Cardiac septum (tissue), 1 donor: Measurements from ENCODE around the gene PPP1R7. TPM values are rescaled to one million over a fixed set of nuclear protein-coding genes. Genes with fewer than 3 reads are reported as not detected.
A peak's percentile ranks its signal among the peaks of the same experiment; 100 is the strongest.

Experiments used
- DNase-seq: peaks from one replicate; pipeline ENCODE4 v3.0.0-alpha.2; 2020; ENCODE audit warnings: low spot score
- intact Hi-C: fragments of 100-400 bp; cut with DNase I; formaldehyde crosslinking; loops from one replicate; pipeline ENCODE4 v1.14.0; 2022
- total RNA-seq: library from RNA; stranded (reverse); fragmentation: NEBNext Ultra II Directional; extraction: Animal tissue kit (Norgen Biotek cat#: 25700); gene quantifications from one replicate; pipeline ENCODE4 v1.2.1, GENCODE V29; 2021
- donor health status: DM: no; HTN: no; CAD: no.

The PPP1R7 gene
- total RNA-seq, 1 donor from 2014 or later: 77.7 TPM

DNA sequence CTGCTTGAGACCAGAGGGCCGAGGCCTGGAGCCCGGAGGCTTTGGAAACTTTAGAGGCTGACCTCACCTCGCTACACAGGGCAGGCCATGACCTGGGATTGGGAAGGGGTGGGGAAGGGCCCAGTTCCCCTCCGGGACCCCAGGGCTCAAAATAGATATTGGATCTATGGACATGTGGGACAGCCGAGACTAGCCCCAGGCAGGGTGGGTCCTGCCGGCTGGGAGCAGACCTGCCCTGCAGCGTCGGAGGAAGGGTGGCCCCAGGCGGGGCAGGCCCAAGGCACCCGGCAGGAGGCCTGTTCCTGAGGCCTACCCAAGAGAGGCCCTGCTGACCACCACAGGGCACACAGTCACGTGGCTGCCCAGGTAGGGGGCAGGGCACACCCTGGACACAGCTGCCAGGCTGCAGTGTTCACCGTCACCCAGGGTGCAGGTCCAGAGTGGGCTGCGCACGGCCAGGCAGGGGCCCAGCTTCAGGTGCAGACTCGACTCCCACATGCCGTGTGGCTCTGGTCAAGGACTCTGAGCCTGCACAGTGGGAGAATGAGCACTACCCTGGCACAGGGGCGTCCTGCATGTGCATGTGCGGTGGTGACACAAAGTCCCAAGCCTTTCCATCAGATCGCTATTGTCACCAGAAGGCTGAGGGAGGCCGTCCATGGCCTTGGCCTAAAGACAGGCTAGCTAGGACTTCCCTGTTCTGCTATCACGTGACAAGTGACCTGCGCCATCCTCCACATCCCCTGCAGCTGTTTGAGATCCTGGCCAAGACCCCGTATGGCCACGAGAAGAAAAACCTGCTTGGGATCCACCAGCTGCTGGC, 51.4 kb downstream of the PPP1R7 start:
- intact Hi-C loops: no loop called here
- no peak for DNase-seq

DNA sequence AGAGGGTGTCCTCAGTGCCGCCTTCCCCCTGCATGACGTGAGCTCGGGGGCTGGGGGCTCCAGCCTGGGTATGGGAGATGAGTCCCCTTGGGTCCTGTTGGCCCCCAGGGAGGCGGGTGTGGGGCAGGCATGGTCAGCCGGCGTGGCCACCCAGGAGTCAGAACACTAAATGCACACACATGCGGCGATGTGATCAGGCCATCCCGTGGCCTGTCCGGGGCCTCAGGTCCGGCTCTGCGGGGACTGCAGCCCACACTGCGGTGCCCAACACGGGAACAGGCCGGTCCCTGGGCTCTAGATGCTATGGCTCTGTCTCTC, 52.0 kb downstream of the PPP1R7 start:
- DNase-seq: no peak
- intact Hi-C loops: no loop called here

DNA sequence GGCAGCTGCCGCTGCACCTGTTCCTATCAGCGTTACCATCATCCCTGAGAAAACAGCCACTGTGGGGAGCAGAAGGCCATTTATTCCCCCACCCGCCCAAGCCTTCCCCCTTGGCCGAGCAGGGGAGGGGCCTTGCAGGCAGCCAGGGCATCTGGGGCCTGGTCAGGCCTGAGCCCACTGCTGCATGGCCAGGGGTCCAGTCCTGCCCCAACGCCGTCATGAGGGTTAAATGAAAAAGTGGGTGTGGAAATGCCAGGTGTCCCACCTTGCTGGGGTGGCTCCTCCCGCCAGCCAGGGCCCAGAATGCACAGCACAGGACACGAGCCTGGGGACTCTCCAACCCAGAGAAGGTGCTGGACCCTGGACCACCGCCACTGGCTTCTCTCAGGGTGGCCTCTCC, 52.4 kb downstream of the PPP1R7 start:
- no peak for DNase-seq
- intact Hi-C loops: no loop called here

DNA sequence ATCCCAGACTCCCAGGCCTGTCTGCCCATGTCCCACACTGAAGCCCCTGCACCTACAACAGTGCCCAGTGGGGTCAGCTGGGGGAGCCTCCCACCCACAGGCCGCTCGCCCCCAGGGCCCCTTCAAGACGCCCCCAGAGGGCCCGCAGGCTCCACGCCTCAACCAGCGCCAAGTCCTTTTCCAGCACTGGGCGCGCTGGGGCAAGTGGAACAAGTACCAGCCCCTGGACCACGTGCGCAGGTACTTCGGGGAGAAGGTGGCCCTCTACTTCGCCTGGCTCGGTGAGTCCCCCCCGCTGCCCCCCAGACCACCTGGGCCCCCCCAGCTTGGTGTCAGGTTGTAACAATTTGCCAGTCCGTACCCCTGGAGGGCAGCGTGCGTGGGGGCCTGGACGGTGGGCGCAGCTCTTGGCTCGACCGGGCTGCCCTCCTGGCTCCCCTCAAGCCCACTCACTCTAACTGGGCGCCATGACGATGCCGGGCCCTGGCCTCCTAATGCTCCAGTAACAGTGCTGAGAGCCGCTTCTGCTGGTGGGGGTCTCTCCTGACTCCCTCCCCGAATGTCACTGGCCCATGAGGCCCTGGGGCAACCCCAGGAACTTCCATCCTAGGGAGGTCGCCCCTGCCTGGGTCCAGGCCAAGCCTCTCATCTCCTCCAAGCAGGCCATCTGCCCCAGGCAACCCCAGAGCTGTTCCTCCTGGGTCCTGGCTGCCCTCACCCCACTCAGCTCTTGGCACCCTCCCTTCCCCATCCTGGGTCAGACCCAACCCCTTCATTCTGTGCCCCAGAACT, 53.1 kb downstream of the PPP1R7 start:
- DNase-seq: no peak
- intact Hi-C loops: no loop called here

DNA sequence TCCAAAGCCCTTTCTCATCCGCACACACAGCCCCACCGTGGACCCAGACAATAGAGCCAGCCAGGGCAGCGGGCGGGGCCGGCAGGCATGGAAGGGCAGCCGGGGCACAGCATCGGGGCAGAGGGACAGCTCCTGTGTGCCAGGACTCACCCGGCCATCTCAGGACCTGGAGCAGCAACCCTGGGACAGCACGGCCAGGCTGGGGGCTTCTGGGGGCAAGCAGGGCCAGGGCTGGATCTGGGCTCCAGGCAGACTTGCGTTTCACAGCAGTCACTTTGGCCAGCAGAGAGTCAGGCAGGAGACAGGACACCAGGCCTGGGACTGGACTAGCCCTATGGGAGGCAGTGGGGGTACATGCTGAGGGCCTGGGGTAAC, 53.7 kb downstream of the PPP1R7 start:
- intact Hi-C loops: no loop called here
- no peak for DNase-seq

DNA sequence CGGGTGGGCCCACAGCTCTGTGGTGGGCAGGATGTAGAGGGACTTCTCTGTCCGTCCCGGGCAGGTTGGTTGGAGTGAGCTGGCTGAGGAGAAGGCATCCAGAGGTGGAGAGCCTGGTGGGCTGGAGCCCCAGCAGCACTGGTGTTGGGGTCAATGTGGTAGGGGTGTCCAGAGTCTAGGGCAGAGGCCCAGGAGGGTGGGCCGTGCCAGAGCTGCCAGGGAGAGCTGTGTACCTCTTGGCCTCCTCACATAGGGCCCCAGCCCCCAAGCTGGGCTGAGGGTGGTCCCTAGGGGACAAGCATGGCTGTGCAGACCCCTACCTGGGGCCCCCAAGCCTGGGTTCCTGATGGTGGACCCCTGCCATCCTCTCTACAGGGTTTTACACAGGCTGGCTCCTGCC, 54.2 kb downstream of the PPP1R7 start:
- no peak for DNase-seq
- intact Hi-C loops: no loop called here

DNA sequence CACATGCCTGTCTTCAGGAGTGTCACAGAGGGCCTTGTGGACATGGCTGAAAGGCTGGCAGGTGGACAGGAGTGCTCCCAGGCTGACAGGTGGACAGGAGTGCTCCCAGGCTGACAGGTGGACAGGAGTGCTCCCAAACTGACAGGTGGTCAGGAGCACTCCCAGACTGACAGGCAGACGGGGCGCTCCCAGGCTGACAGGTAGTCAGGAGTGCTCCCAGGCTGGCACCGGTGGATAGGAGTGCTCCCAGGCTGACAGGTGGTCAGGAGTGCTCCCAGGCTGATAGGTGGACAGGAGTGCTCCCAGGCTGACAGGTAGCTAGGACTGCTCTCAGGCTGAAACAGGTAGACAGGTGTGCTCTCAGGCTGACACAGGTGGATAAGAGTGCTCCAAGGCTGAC, 54.8 kb downstream of the PPP1R7 start:
- no peak for DNase-seq
- intact Hi-C loops: no loop called here

DNA sequence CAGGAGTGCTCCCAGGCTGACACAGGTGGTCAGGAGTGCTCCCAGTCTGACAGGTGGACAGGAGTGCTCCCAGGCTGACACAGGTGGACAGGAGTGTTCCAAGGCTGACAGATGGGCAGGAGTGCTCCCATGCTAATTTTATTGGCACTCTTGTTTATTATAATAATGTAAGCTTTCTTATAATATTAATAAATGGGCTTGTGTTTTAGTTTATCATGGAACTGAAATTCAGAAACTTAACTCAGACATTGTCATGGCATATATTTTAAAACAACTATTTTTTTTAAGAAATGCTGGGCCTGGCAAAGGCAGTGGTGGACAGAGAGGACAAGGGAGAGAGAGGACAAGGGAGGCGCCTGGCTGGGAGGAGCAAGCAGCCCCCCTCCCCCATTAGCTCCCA, 56.9 kb downstream of the PPP1R7 start:
- intact Hi-C loops: no loop called here
- DNase-seq: no peak

DNA sequence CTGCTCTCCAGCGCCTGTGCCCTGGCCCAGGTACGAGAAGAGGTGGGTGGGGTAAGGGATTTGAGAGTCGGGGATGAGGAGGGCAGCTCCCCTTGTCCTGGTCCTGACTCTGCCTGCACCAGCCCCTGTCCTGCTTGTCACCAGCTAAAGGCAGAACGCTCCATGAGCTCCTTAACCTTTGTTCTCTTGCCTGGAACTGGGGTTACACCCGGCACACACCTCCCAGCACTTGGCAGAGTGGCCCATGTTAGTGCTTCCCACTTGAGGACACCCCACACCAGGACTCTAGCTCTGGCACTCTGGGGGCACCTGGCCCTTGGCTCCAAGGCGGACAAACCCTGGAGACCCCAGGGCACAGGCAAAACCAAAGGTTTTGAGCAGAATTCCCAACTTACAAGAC, 57.4 kb downstream of the PPP1R7 start:
- DNase-seq: no peak
- intact Hi-C loops: no loop called here

DNA sequence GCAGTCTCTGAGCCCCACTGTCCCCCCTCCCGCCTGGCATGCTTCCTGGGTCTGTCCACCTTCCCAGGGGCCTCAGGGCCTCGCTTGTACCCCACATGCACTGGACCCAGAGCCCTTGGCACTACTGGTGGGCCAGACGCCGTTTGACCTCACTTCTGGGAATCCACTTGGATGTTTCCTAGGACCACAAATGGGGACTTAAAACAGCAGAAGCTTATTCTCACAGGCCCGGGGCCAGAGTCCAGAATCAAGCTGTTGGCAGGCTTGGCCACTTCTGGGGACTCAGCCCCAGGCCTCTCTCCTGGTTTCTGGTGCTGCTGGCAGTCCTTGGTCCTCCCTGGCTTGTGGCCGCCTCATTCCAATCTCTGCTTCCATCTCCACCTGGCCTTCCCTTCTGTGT, 57.8 kb downstream of the PPP1R7 start:
- intact Hi-C loops: no loop called here
- no peak for DNase-seq

DNA sequence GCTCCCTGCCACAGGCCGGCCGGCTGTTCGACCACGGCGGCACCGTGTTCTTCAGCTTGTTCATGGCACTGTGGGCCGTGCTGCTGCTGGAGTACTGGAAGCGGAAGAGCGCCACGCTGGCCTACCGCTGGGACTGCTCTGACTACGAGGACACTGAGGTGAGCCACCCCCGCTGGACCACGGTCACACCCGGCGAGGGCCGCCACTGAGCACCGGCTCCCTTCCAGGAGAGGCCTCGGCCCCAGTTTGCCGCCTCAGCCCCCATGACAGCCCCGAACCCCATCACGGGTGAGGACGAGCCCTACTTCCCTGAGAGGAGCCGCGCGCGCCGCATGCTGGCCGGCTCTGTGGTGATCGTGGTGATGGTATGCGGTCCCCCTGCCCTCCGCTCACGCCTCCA, 59.0 kb downstream of the PPP1R7 start:
- intact Hi-C loops: no loop called here
- DNase-seq: no peak

DNA sequence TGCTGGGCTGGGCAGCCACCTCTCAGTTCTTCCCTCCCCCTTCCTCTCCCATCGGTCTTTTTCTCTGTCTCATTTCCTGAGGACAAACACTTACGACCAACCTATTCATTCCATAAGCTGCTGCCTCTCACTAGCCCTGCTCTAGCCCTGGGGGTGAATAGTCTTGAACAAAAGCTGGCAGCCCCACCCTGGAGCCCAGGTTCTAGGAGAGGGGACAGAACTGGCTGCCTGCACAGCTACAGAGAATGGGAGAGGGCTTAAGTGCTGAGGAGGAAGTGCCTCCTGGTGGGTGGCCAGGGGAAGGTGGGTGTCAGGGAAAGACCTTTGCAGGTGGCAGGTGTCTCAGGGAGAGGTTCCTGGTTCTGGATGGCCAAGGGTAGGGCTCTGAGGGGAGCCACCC, 61.0 kb downstream of the PPP1R7 start:
- DNase-seq: no peak
- intact Hi-C loops: no loop called here

DNA sequence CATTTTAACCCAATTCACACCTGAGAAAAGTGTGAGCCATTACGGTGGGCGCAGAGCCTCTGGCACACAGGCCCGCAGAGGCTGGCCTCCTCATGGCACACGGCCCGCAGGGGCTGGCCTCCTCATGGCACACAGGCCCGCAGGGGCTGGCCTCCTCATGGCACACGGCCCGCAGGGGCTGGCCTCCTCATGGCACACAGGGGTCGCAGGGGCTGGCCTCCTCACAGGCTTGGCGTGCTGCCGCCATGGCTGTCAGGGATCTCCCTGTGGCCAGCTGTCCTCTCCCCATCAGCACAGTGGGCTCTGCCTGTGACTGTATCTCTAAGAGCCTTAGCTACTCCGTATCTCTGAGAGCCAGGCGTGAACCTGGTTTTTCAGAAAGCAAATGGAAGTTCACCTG, 62.8 kb downstream of the PPP1R7 start:
- intact Hi-C loops: no loop called here
- no peak for DNase-seq

DNA sequence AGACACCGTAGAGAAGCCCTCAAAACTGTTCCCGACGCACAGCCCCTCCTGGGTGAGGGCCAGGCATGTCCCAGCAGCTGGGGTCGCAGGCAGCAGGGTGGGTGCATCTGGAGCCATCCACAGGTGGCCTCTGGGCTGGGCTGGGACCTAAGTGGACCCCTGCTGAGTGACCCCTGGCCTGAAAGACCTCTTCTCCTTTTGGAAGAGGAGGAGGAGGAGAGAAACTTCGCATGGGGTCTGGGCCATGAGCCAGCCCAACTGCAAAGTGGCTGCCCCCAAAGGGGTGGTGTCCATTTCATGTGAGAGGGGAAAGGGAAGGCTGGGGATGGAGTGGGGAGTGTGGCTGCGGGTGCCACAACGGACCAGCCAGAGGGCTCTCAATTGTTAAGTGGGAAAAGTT, 63.3 kb downstream of the PPP1R7 start:
- DNase-seq: no peak
- intact Hi-C loops: no loop called here

DNA sequence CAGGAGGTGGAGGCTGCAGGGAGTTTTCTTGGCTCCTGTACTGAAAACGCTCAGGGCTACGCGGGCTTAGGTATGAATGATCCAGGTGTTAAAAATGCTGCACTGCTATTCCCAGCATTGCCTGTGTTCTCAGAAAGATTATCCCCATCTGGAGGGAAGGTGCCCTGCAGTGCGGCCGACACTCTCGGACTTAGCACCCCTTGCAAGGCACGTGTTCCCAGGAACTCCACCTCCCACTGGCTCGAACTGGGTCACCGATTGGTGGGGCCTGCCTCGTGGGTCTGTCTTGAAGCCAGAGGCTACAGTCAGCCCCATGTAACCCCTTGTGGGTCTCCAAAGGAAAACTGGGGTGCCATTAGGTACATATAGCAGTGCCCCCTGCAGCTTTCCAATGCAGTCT, 63.9 kb downstream of the PPP1R7 start:
- DNase-seq: no peak
- intact Hi-C loops: no loop called here

DNA sequence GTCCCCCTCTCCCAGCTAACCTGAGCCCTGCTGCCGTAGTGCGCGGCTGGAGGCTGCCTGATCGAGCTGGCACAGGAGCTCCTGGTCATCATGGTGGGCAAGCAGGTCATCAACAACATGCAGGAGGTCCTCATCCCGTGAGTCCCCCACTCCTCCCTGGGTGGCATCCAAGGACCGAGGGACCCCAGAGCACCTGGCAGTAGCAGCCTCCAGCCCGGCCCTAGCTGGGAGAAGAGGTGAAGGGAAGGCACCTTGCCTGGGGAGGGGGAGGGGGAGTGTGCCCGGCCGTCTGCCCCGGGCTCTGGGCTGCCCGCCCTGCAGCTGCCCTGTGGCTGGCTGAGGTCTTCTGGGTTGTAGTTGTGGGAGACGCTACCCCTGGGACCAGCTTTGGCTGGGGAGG, 64.5 kb downstream of the PPP1R7 start:
- DNase-seq: no peak
- intact Hi-C loops: loop anchor here (5.0 kb wide), 2 partner anchors 57 to 112 kb away; partner anchors contain the start of gene MTERF4

DNA sequence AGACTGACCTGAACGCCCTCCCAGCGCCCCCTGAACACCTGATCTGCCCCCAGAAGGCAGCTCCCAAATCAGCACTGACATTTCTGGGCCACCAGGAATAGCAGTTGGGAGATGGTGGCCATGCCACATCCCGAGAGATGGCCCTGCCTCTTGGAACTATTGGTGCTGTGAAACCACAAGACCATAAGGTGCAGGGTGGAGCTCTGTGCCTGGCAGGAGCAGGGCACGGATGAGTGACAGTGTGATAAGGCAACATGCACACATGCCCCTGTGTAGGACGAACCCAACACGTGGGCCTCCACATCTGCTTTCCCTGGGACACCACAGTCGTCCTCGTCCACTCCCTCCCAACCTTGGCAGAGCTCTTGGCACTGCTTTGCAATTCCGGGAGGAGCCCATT, 65.2 kb downstream of the PPP1R7 start:
- DNase-seq: no peak
- intact Hi-C loops: loop anchor here (5.0 kb wide), 2 partner anchors 58 to 113 kb away; partner anchors contain the start of gene MTERF4

DNA sequence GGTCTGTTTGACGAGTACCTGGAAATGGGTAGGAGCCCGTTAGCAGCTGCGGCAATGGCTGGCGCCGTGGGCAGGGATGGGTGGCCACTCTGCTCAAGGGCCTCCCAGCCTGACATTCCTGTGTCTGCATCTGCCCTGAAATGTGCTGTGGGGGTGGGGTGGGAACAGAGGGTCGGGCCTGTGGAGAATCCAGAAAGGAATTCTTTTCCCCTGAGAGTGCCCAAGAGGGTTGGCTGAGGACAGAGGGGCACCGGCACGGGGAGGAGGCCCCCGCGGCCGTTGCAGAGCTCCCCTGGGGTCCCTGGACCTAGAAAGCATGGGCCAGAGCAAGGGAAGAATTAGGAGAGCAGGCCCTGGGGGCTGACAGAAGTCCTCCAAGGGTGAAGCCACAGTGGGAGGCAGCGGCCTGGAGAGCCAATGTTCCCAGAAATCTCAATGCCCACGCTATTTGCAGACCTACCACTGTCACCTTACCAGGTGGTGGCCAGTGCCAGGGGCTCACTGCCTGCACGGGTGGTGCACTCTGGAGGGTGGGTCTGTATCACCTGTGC, 66.0 kb downstream of the PPP1R7 start:
- DNase-seq: no peak
- intact Hi-C loops: loop anchor here (5.0 kb wide), 2 partner anchors 59 to 114 kb away; partner anchors contain the start of gene MTERF4

DNA sequence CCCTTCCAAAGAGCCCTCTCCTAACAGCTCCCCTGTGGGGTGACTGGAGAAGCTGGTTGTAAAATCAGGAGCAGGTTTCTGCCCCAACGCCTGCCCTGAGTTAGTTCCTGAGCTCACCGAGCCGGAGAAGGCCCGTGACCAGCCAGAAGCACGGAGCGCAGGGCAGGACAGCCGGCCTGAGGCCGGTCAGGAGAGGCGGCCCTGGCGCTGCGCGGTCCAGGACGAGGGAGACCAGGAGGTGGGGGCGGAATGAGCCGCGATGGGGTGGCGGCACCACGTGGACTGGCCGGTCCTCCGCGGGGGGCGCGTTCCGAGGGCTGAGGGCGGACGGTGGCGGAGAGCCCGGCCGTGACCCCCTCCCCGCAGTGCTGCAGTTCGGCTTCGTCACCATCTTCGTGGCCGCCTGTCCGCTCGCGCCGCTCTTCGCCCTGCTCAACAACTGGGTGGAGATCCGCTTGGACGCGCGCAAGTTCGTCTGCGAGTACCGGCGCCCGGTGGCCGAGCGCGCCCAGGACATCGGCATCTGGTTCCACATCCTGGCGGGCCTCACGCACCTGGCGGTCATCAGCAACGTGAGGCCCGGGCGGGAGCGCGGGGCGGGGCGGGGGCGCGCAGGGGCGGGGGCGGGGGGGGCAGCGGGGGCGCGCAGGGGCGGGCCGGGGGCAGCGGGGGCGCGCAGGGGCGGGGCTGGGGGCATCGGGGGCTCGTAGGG, 67.2 kb downstream of the PPP1R7 start:
- intact Hi-C loops: loop anchor here (5.0 kb wide), 2 partner anchors 60 to 115 kb away; partner anchors contain the start of gene MTERF4
- peak; percentile 84 for DNase-seq
